Ovary (tissue), 3 donors: ENCODE data around the gene JPT2.

Source experiments
- CTCF ChIP-seq, 3 donors: fragments of 450-650 bp in 2 of 3; fragments of 200-600 bp in 1 of 3; IDR thresholded peaks; one replicate each; pipeline versions ENCODE4 v1.5.1 to v1.8.0; 2016 to 2022; ENCODE audit warnings: antibody characterized with exemption in 3 of 3, mild to moderate bottlenecking in 1 of 3
- EP300 ChIP-seq: sonication (generic); formaldehyde crosslinking; IDR thresholded peaks from one replicate; pipeline ENCODE4 v1.6.1; 2017; ENCODE audit warnings: antibody characterized with exemption
- donor health status: DM: no; HTN: no; CAD: no.

- TF ChIP-seq EP300 = no peak
- no peak for TF ChIP-seq CTCF (IDR thresholded peaks at IDR 0.05)
Observed at GRCh38 chr16:1637526-1637925, 40.6 kb upstream of the JPT2 start.
